ENCODE results near the gene TMCO4. TPM values are rescaled to one million over a fixed set of nuclear protein-coding genes. Genes with fewer than 3 reads are reported as not detected.

TMCO4 gene
- total RNA-seq, 1 experiment from 2014 or later, result 13.5 TPM

DNA sequence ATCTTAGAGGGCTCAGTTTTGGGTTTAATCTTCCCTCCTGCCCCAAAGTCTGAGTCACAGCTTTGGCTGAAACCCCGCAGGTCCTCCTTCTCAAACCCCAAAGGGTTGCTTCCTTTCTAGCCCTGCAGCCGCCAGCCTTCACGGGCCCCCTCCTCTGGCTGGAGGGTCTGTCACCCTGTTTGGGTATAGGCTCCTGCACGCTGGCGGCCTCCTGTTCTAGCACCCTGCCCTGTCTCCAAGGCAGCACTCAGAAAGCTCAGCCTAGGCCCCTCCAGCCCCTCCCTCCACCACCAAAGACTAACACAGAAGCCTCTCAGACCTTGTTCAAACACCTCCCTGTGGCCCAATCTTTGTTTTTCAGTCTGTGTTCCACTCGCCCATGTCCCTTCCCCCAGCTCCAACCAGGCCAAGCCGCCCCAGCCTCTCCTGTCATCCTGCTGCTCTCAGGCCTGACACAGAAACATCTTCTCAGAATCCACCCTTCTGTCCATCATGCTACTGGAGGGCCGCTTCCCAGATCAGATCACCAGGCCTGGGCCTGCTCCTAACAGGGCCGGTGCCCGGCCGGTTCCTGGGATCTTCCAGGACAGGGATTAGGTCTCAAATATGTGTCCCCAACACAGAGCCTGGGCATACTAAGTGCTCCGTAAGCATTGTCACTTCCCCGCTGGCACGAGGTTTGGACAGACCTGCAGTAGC is 99.5 kb downstream of the TMCO4 start:
- Mint-ChIP-seq H3K9me3 (ENCODE audit: low read depth, unreplicated experiment) (no peaks in the 10 kb centered on the region), H3K36me3 (ENCODE audit: insufficient read depth, unreplicated experiment) (no peaks in the 10 kb centered on the region), H3K27ac (ENCODE audit: unreplicated experiment) (no peak overlapping the region), H3K4me3 (ENCODE audit: low read depth, unreplicated experiment) (no peak overlapping the region), H3K27me3 (ENCODE audit: unreplicated experiment) (no peaks in the 10 kb centered on the region), H3K4me1 (ENCODE audit: low read depth, unreplicated experiment) (no peaks in the 10 kb centered on the region)
- BruUV-seq (replicated peaks), result no TSS peak
- intact Hi-C loops (cut with micrococcal nuclease; ENCODE audit: unreplicated experiment), result no loop called here
- DNase-seq, result no peak
- CTCF ChIA-PET, result no interaction called here
- TF ChIP-seq, protein P1, sequence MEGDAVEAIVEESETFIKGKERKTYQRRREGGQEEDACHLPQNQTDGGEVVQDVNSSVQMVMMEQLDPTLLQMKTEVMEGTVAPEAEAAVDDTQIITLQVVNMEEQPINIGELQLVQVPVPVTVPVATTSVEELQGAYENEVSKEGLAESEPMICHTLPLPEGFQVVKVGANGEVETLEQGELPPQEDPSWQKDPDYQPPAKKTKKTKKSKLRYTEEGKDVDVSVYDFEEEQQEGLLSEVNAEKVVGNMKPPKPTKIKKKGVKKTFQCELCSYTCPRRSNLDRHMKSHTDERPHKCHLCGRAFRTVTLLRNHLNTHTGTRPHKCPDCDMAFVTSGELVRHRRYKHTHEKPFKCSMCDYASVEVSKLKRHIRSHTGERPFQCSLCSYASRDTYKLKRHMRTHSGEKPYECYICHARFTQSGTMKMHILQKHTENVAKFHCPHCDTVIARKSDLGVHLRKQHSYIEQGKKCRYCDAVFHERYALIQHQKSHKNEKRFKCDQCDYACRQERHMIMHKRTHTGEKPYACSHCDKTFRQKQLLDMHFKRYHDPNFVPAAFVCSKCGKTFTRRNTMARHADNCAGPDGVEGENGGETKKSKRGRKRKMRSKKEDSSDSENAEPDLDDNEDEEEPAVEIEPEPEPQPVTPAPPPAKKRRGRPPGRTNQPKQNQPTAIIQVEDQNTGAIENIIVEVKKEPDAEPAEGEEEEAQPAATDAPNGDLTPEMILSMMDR (IDR thresholded peaks at IDR 0.05; ENCODE audit: unreplicated experiment), result no peak

DNA sequence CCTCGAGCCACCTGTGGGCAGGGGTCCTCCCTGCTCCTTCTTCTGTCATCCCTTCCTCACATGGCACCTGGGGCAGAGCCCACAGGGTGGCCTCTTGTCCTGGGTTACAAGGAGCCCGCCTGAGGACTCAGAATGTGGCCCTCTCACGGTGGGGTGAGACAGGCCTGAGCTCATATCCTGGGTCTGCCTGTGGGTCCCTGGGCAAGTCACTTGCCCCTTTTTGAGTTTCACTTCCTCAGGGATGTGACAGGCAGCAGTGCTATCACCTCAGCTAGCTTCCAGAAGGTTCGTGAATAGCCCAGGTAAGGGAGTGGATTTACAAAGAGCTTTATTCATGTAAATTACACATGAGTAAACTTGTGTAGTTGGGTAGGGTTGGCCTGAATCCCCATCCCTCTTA is 101.5 kb downstream of the TMCO4 start:
- CTCF ChIA-PET, result no interaction called here
- DNase-seq, result no peak
- H3K9me3 Mint-ChIP-seq (ENCODE audit: low read depth, unreplicated experiment), result no peaks in the 10 kb centered on the region
- no TSS peak for BruUV-seq (replicated peaks)
- no peak overlapping the region for H3K27ac Mint-ChIP-seq (ENCODE audit: unreplicated experiment)
- H3K4me1 Mint-ChIP-seq (ENCODE audit: low read depth, unreplicated experiment), result no peaks in the 10 kb centered on the region
- H3K4me3 Mint-ChIP-seq (ENCODE audit: low read depth, unreplicated experiment), result no peak overlapping the region
- intact Hi-C loops (cut with micrococcal nuclease; ENCODE audit: unreplicated experiment), result no loop called here
- H3K36me3 Mint-ChIP-seq (ENCODE audit: insufficient read depth, unreplicated experiment), result no peaks in the 10 kb centered on the region
- no peaks in the 10 kb centered on the region for H3K27me3 Mint-ChIP-seq (ENCODE audit: unreplicated experiment)
- TF ChIP-seq, protein P1 (IDR thresholded peaks at IDR 0.05; ENCODE audit: unreplicated experiment), result no peak

DNA sequence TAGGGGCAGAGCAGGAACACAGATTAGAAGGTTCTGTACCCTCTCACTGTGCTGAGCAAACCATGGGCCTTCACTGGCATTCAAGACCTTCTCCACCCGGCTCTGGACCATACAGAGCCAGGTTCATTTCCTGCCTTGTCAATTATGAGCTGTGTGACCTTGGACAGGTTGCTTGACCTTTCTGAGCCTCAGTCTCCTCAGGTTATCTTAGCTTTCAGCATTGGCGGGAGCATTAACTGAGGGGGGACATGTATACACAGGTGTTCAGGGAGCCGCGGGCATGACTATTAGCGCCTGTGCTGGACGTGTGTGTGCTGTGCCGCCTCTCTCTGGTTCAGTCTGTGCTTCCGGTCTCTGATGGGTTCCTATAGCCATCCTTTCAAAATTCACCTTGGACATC is 102.9 kb downstream of the TMCO4 start:
- intact Hi-C loops (cut with micrococcal nuclease; ENCODE audit: unreplicated experiment), result no loop called here
- no peak overlapping the region for H3K27ac Mint-ChIP-seq (ENCODE audit: unreplicated experiment)
- CTCF ChIA-PET, result no interaction called here

GRCh38 chr1:19695772-19696171 is 103.9 kb downstream of the TMCO4 start:
- no peak for DNase-seq
- Mint-ChIP-seq H3K4me1 (ENCODE audit: low read depth, unreplicated experiment) (no peaks in the 10 kb centered on the region), H3K4me3 (ENCODE audit: low read depth, unreplicated experiment) (no peak overlapping the region), H3K9me3 (ENCODE audit: low read depth, unreplicated experiment) (no peaks in the 10 kb centered on the region), H3K27ac (ENCODE audit: unreplicated experiment) (no peak overlapping the region), H3K27me3 (ENCODE audit: unreplicated experiment) (no peaks in the 10 kb centered on the region), H3K36me3 (ENCODE audit: insufficient read depth, unreplicated experiment) (no peaks in the 10 kb centered on the region)
- TF ChIP-seq, protein P1 (IDR thresholded peaks at IDR 0.05; ENCODE audit: unreplicated experiment), result no peak
- CTCF ChIA-PET, result no interaction called here
- no TSS peak for BruUV-seq (replicated peaks)
- intact Hi-C loops (cut with micrococcal nuclease; ENCODE audit: unreplicated experiment), result no loop called here

More for the DNA sequence above, 102.9 kb downstream of the TMCO4 start:
- TF ChIP-seq, protein P1 (IDR thresholded peaks at IDR 0.05; ENCODE audit: unreplicated experiment), result no peak
- Mint-ChIP-seq H3K4me3 (ENCODE audit: low read depth, unreplicated experiment) (no peak overlapping the region), H3K36me3 (ENCODE audit: insufficient read depth, unreplicated experiment) (no peaks in the 10 kb centered on the region), H3K9me3 (ENCODE audit: low read depth, unreplicated experiment) (no peaks in the 10 kb centered on the region), H3K4me1 (ENCODE audit: low read depth, unreplicated experiment) (no peaks in the 10 kb centered on the region), H3K27me3 (ENCODE audit: unreplicated experiment) (no peaks in the 10 kb centered on the region)
- no TSS peak for BruUV-seq (replicated peaks)
- DNase-seq, result no peak
